ENCODE results near the gene TNP2. TPM values are rescaled to one million over a fixed set of nuclear protein-coding genes. Genes with fewer than 3 reads are reported as not detected.

The TNP2 gene
- total and polyA plus RNA-seq, 2 experiments from 2014 or later: not detected

DNA sequence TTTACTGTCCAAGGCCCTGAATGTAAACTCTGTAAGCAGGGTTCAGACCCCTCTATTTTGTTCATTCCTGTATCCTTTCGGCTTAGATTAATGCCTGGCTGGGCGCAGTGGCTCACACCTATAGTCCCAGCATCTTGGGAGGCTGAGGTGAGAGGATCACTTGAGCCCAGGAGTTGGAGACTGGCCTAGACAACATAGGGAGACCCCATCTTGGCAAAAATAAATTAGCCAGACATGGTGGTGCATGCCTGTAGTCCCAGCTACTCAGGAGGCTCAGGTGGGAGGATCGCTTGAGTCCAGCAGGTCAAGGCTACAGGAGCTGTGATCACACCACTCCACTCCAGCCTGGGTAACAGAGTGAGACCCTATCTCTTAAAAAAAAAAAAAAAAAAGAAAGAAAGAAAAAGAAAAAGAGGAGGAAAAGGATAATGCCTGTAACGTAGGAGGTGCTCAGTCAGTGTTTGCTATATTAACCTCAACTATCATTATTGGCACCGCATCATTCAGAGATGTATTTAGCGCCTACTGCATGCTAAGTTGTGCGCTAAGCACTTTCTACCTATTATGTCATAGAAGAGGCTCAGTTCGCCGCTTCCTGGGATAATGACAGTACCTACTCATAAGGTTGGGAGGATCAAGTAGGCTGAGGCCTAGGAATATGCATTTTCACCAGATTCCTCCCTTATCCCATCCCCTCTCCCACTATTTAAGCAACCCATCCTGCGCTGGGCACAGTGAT lies 18.2 kb downstream of the TNP2 start:
- no peak overlapping the region for H3K4me3 Mint-ChIP-seq
- Histone ChIP-seq H3K27ac (ENCODE audit: low read depth) (peak overlapping the region; percentile 91), H3K79me2 (replicated peaks; ENCODE audit: insufficient read depth) (peaks cover 33% of the 10 kb centered on the region), H3K4me3 (no peak overlapping the region), H3K4me2 (peak overlapping the region; percentile 23; the same call in 1 of the 2 replicates), H3K4me1 (ENCODE audit: insufficient read depth) (peaks cover 28% of the 10 kb centered on the region), H3F3A (replicated peaks; ENCODE audit: low read depth) (peaks cover 55% of the 10 kb centered on the region), H3K27me3 (ENCODE audit: insufficient read depth) (no peaks in the 10 kb centered on the region), H3K36me3 (ENCODE audit: insufficient read depth) (peaks cover 21% of the 10 kb centered on the region), H2AFZ (no peak overlapping the region), H3K9me2 (ENCODE audit: insufficient read depth) (no peaks in the 10 kb centered on the region), H4K20me1 (replicated peaks; ENCODE audit: insufficient read depth) (peaks cover 21% of the 10 kb centered on the region)
- peaks cover 27% of the 10 kb centered on the region for H3K36me3 Mint-ChIP-seq (ENCODE audit: low read depth)
- H3K4me1 Mint-ChIP-seq: peaks cover 27% of the 10 kb centered on the region
- no peak overlapping the region for H3K27ac Mint-ChIP-seq
- no peak for DNase-seq (ENCODE audit: low spot score)
- peaks cover 17% of the 10 kb centered on the region for H3K27me3 Mint-ChIP-seq (ENCODE audit: insufficient read depth, low read depth, poor library complexity)
- ATAC-seq: no peak
- no peak for TF ChIP-seq EZH2phosphoT487 (IDR thresholded peaks at IDR 0.05; ENCODE audit: unreplicated experiment)
- 0 out of 2 replicates have a peak, but pooled peaks have one; percentile 18 for TF ChIP-seq POLR2AphosphoS5 (IDR thresholded peaks at IDR 0.05; ENCODE audit: low read depth)
- no peak for TF ChIP-seq CREB1 (CRISPR knock-in tag; IDR thresholded peaks at IDR 0.05; ENCODE audit: low read depth)
- no peak for TF ChIP-seq NANOG (IDR thresholded peaks at IDR 0.05; ENCODE audit: borderline replicate concordance)
- no peak for TF ChIP-seq STAT1 (IDR thresholded peaks at IDR 0.05; ENCODE audit: unreplicated experiment)
- TF ChIP-seq JUNB (IDR thresholded peaks at IDR 0.05; ENCODE audit: unreplicated experiment): no peak
- H3K9me3 Mint-ChIP-seq: no peaks in the 10 kb centered on the region

DNA sequence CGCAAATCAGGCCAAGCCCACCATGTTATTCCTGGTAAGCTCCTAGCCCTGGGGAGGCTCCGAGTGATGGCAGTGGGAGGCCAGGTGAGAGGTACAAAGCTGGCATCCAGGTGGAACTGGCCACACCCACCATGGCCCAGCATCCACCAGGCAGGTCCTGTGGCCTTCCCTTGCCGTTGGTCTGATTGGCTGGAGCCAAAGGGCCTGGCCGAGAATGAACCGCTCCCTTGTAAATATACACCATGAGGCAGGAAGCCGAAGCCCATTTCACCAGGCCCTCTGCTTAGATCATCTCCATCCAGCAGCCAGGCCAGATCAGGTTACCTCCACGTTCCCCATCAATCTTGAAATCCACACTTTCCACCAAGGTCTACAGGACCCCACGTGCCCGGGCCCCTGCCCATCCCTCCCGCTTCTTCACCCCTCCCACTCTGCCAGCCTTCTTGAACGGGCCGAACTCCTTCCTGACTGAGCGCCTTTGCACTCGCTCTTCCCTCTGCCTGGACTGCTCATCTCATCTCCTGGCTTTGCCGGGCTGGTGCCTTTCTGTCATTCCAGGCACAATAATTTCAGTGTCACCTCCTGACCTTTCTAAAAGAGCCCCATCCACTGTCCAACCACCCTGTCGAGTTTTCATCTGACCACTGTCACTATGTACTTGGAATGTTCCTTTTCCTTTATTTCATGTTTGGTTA lies 18.9 kb downstream of the TNP2 start:
- Histone ChIP-seq H3K36me3 (ENCODE audit: insufficient read depth) (peaks cover 21% of the 10 kb centered on the region), H2AFZ (no peak overlapping the region), H3K79me2 (replicated peaks; ENCODE audit: insufficient read depth) (peaks cover 26% of the 10 kb centered on the region), H3K27ac (ENCODE audit: low read depth) (peak overlapping the region; percentile 91), H3K27me3 (ENCODE audit: insufficient read depth) (no peaks in the 10 kb centered on the region), H3F3A (replicated peaks; ENCODE audit: low read depth) (peaks cover 55% of the 10 kb centered on the region), H3K4me2 (peak overlapping the region; percentile 23; the same call in 1 of the 2 replicates), H3K9me2 (ENCODE audit: insufficient read depth) (no peaks in the 10 kb centered on the region), H3K4me3 (no peak overlapping the region), H3K4me1 (ENCODE audit: insufficient read depth) (peaks cover 28% of the 10 kb centered on the region), H4K20me1 (replicated peaks; ENCODE audit: insufficient read depth) (peaks cover 21% of the 10 kb centered on the region)
- H3K9me3 Mint-ChIP-seq: no peaks in the 10 kb centered on the region
- no peak overlapping the region for H3K27ac Mint-ChIP-seq
- H3K27me3 Mint-ChIP-seq (ENCODE audit: insufficient read depth, low read depth, poor library complexity): peaks cover 20% of the 10 kb centered on the region
- DNase-seq (ENCODE audit: low spot score) (peak; percentile 73), ATAC-seq (peak; percentile 32)
- H3K4me1 Mint-ChIP-seq: peaks cover 27% of the 10 kb centered on the region
- H3K36me3 Mint-ChIP-seq (ENCODE audit: low read depth): peaks cover 27% of the 10 kb centered on the region
- H3K4me3 Mint-ChIP-seq: no peak overlapping the region; the same call in 2 of the 3 replicates
- TF ChIP-seq EZH2 (IDR thresholded peaks at IDR 0.05; ENCODE audit: low read depth, unreplicated experiment) (no peak), POLR2AphosphoS5 (IDR thresholded peaks at IDR 0.05; ENCODE audit: low read depth) (peak; percentile 69)

GRCh38 chr16:11249233-11250061 lies 19.7 kb downstream of the TNP2 start:
- peaks cover 20% of the 10 kb centered on the region for H3K27me3 Mint-ChIP-seq (ENCODE audit: insufficient read depth, low read depth, poor library complexity)
- no peak overlapping the region for H3K27ac ChIP-seq (ENCODE audit: low read depth)
- peak; percentile 14 for ATAC-seq
- TF ChIP-seq EZH2phosphoT487 (IDR thresholded peaks at IDR 0.05; ENCODE audit: unreplicated experiment) (no peak), ETS1 (IDR thresholded peaks at IDR 0.05) (no peak), REST (IDR thresholded peaks at IDR 0.05; ENCODE audit: unreplicated experiment) (no peak)

More at GRCh38 chr16:11249233-11250061, 19.7 kb downstream of the TNP2 start:
- Mint-ChIP-seq H3K4me1 (peaks cover 27% of the 10 kb centered on the region), H3K9me3 (no peaks in the 10 kb centered on the region), H3K4me3 (no peak overlapping the region), H3K36me3 (ENCODE audit: low read depth) (peaks cover 25% of the 10 kb centered on the region), H3K27ac (peak overlapping the region; percentile 44; the same call in 1 of the 2 replicates)
- Histone ChIP-seq H2AFZ (no peak overlapping the region), H3K36me3 (ENCODE audit: insufficient read depth) (peaks cover 20% of the 10 kb centered on the region), H3K4me3 (no peak overlapping the region), H3K4me1 (ENCODE audit: insufficient read depth) (peaks cover 28% of the 10 kb centered on the region), H3K9me2 (ENCODE audit: insufficient read depth) (no peaks in the 10 kb centered on the region), H4K20me1 (replicated peaks; ENCODE audit: insufficient read depth) (peaks cover 18% of the 10 kb centered on the region), H3K4me2 (no peak overlapping the region), H3F3A (replicated peaks; ENCODE audit: low read depth) (peaks cover 50% of the 10 kb centered on the region), H3K79me2 (replicated peaks; ENCODE audit: insufficient read depth) (peaks cover 18% of the 10 kb centered on the region), H3K27me3 (ENCODE audit: insufficient read depth) (no peaks in the 10 kb centered on the region)
- DNase-seq (ENCODE audit: low spot score): peak; percentile 44
